ENCODE data around the gene MS4A3.
"Not testable (repeated sequence)": the region's sequence is repeated elsewhere in the genome, so short reads cannot be mapped to it uniquely, and the experiment has no call there.

Gene MS4A3

GRCh38 chr11:60095477-60096120 is 39.1 kb downstream of the MS4A3 start:
- no peak for DNase-seq

- DNase-seq, result no peak
These were observed 40.7 kb downstream of the MS4A3 start for GRCh38 chr11:60097189-60097588.

GRCh38 chr11:60098508-60098907 is 42.0 kb downstream of the MS4A3 start:
- DNase-seq, result no peak

DNA sequence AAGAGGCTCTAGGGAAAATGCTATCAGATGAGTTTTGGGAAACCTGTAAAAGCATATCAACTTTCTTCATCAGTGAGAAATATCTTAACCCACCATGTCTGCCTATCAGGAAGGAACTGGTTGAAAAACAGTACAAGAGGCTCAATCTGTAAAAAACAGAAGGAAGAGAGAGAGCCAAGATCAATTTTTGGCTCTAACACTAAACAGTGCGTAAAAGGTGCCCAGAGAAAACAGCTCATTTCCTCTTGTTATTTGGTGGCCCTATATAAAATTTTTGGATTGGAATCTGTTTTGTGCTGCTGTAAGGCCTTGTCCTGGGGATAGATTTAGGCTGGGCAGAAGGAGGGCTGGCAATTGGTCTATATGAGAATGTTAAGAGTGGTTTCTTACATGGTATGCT is 44.1 kb downstream of the MS4A3 start:
- no peak for DNase-seq

DNA sequence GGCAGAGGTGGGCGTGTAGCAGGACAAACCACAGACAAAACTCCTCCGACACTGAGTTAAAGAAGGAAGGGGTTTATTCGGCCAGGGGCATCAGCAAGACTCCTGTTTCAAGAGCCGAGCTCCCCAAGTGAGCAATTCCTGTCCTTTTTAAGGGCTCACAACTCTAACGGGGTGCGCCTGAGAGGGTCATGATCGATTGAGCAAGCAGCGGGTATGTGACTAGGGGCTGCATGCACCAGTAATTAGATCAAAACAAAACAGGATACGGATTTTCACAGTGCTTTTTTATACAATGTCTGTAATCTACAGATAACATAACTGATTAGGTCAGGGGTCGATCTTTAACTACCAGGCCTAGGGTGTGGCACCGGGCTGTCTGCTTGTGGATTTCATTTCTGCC is 44.9 kb downstream of the MS4A3 start:
- not testable (repeated sequence) for DNase-seq

DNA sequence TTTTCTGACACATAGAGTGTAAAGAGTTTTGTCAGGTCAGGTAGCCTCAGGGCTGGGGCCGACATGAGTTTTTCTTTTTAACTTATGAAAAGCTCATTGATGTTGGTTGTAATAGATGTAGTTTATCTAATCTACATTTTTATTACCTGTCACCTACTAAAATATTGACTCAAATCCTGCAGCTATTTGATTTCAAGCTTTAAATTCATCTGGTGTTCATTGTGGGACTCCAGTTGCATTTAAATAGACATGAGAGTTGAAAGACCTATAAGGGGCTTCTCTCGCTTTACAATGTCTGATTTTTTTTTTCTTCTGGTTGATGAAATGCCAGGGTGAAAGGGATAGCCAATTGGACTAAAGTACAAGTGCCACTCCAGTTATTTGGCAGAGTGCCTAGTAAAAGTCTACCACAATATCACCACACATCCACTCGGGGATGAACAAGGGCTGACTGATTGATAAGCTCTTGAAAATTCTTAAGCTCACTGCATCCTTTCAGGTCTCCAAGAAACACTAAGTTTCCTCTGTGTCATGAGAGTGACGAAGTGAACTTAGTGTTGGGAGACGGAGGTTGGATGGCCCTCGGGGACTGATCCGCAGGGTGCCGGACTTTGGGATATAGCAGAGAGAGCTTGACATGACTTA is 48.1 kb downstream of the MS4A3 start:
- not testable (repeated sequence) for DNase-seq

- DNase-seq, result not testable (repeated sequence)
These were observed 52.2 kb downstream of the MS4A3 start for GRCh38 chr11:60108631-60109030.

GRCh38 chr11:60111793-60112192 is 55.3 kb downstream of the MS4A3 start:
- DNase-seq, result no peak

- no peak for DNase-seq
These were observed 60.7 kb downstream of the MS4A3 start for GRCh38 chr11:60116996-60117790.

DNA sequence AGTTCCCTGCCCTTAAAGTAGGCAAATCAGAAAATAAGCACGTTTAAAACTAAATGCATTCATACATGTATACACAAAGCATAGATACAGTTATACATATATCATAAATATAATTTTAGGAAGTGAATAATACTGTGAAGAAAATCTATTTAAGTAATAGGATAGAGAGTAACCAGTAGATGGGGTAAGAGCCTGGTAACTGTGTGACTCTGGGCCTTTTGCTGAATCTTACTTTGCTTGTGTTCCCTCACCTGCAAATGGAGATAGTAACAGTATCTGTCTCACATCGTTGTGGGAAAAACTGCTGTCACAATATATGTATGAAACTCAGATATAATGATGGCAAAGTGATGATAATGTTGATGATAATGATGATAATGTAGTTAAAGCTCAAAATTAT is 61.9 kb downstream of the MS4A3 start:
- no peak for DNase-seq

GRCh38 chr11:60119710-60120109 is 63.2 kb downstream of the MS4A3 start:
- DNase-seq, result no peak

All from NCI-H2081 (cell line).